Fibroblast of lung (primary cell): ENCODE data around the gene B4GALT7.

Experiments
- CTCF ChIP-seq, 2 donors: IDR thresholded peaks in 1 of 2; conservative IDR thresholded peaks in 1 of 2; 1 replicate in 1 of 2; 2 replicates in 1 of 2; pipeline ENCODE4 v1.5.1; 2011 to 2012; ENCODE audit warnings: low read length in 2 of 2, control low read depth in 1 of 2, inconsistent platforms in 1 of 2, low read depth in 1 of 2, mild to moderate bottlenecking in 1 of 2
- EZH2 ChIP-seq: IDR thresholded peaks from 2 replicates; pipeline ENCODE4 v1.5.1; 2012; ENCODE audit warnings: low read length, control low read depth, mild to moderate bottlenecking; ENCODE audit errors: missing control alignments

- TF ChIP-seq CTCF (conservative IDR thresholded peaks at IDR 0.05 in 1 of 2, IDR thresholded peaks at IDR 0.05 in 1 of 2; ENCODE audit: low read depth in 1 of 2, low read length in 2 of 2) (no peak), EZH2 (no peak)
Measured at GRCh38 chr5:177606071-177607051, 6.4 kb downstream of the B4GALT7 start.
